Astrocyte (in vitro differentiated cells and primary cell): ENCODE data around the gene TLR5. TPM values are rescaled to one million over a fixed set of nuclear protein-coding genes. Genes with fewer than 3 reads are reported as not detected.

Experiments used
- DNase-seq: peaks from one replicate; pipeline ENCODE4 v3.0.0-alpha.2; 2010; ENCODE audit warnings: low read depth
- FAIRE-seq: peaks from 2 replicates; lab custom pipeline; 2011; peaks lifted over from hg19 to GRCh38; lab: Jason Lieb, UNC
- H2AFZ ChIP-seq: 2 replicates; pipeline ENCODE4 v1.6.0; 2012; ENCODE audit warnings: low read depth, low read length, inconsistent platforms
- H3K27ac ChIP-seq: 2 replicates; pipeline ENCODE4 v1.5.1; 2011; ENCODE audit warnings: low read depth, low read length, inconsistent platforms
- H3K27me3 ChIP-seq: 2 replicates; pipeline ENCODE4 v1.6.0; 2011; ENCODE audit warnings: low read length, inconsistent platforms; ENCODE audit not compliant: insufficient read depth
- H3K36me3 ChIP-seq: 2 replicates; pipeline ENCODE4 v1.5.1; 2011; ENCODE audit warnings: low read length, inconsistent platforms; ENCODE audit not compliant: insufficient read depth
- H3K4me1 ChIP-seq: 2 replicates; pipeline ENCODE4 v1.5.1; 2011; ENCODE audit warnings: low read length, inconsistent platforms; ENCODE audit not compliant: insufficient read depth
- H3K4me2 ChIP-seq: 2 replicates; pipeline ENCODE4 v1.6.0; 2012; ENCODE audit warnings: low read length, inconsistent platforms
- H3K4me3 ChIP-seq: 2 replicates; pipeline ENCODE4 v1.5.1; 2011; ENCODE audit warnings: low read depth, mild to moderate bottlenecking, low read length, inconsistent platforms; ENCODE audit not compliant: insufficient read depth
- H3K79me2 ChIP-seq: 2 replicates; pipeline ENCODE4 v1.6.0; 2012; ENCODE audit warnings: mild to moderate bottlenecking, low read length, inconsistent platforms; ENCODE audit not compliant: insufficient read depth
- H3K9ac ChIP-seq: 2 replicates; pipeline ENCODE4 v1.6.0; 2012; ENCODE audit warnings: mild to moderate bottlenecking, low read length, inconsistent platforms
- H3K9me3 ChIP-seq: 2 replicates; pipeline ENCODE4 v1.5.1; 2012; ENCODE audit warnings: low read depth, mild to moderate bottlenecking, low read length, inconsistent platforms; ENCODE audit not compliant: insufficient read depth
- H4K20me1 ChIP-seq: 2 replicates; pipeline ENCODE4 v1.6.0; 2012; ENCODE audit warnings: low read length, inconsistent platforms; ENCODE audit not compliant: insufficient read depth
- H3K27ac Mint-ChIP-seq: one replicate; pipeline ENCODE4 v1.8.0; 2021; ENCODE audit warnings: mild to moderate bottlenecking, mixed read lengths; ENCODE audit not compliant: unreplicated experiment
- H3K27me3 Mint-ChIP-seq: one replicate; pipeline ENCODE4 v1.8.0; 2021; ENCODE audit warnings: low read depth, mixed read lengths; ENCODE audit not compliant: unreplicated experiment
- H3K36me3 Mint-ChIP-seq: one replicate; pipeline ENCODE4 v1.8.0; 2021; ENCODE audit warnings: low read depth, mixed read lengths; ENCODE audit not compliant: unreplicated experiment
- H3K4me1 Mint-ChIP-seq: one replicate; pipeline ENCODE4 v1.8.0; 2021; ENCODE audit warnings: low read depth, mixed read lengths; ENCODE audit not compliant: unreplicated experiment
- H3K4me3 Mint-ChIP-seq: one replicate; pipeline ENCODE4 v1.8.0; 2021; ENCODE audit warnings: mild to moderate bottlenecking, moderate library complexity, mixed read lengths; ENCODE audit not compliant: unreplicated experiment
- H3K9me3 Mint-ChIP-seq: one replicate; pipeline ENCODE4 v1.8.0; 2021; ENCODE audit warnings: mild to moderate bottlenecking, mixed read lengths; ENCODE audit not compliant: unreplicated experiment
- CTCF ChIP-seq: IDR thresholded peaks from 2 replicates; pipeline ENCODE4 v1.5.1; 2011; ENCODE audit warnings: low read depth, mild to moderate bottlenecking, inconsistent platforms, low read length, moderate library complexity; ENCODE audit not compliant: insufficient read depth
- EZH2 ChIP-seq: IDR thresholded peaks from 2 replicates; pipeline ENCODE4 v1.6.1; 2012; ENCODE audit warnings: mild to moderate bottlenecking, low read length, inconsistent platforms; ENCODE audit not compliant: insufficient read depth
- total RNA-seq: library from RNA; stranded (reverse); gene quantifications from 2 replicates; pipeline ENCODE4 v1.2.1, GENCODE V29; 2021

The TLR5 gene
- total RNA-seq, 1 donor from 2014 or later: 1.1 TPM

GRCh38 chr1:223088713-223089240, 54.3 kb downstream of the TLR5 start:
- Mint-ChIP-seq H3K27ac (no peak overlapping the region), H3K36me3 (no peaks in the 10 kb centered on the region), H3K9me3 (peaks cover 2% of the 10 kb centered on the region), H3K27me3 (peaks cover 18% of the 10 kb centered on the region), H3K4me3 (no peak overlapping the region), H3K4me1 (peaks cover 9% of the 10 kb centered on the region)
- H3K27me3 ChIP-seq: peaks cover 21% of the 10 kb centered on the region
- no peak overlapping the region for H3K9ac ChIP-seq
- no peaks in the 10 kb centered on the region for H3K36me3 ChIP-seq
- TF ChIP-seq CTCF (no peak), EZH2 (no peak)
- no peaks in the 10 kb centered on the region for H3K79me2 ChIP-seq
- no peaks in the 10 kb centered on the region for H3K9me3 ChIP-seq
- no peaks in the 10 kb centered on the region for H4K20me1 ChIP-seq
- H3K4me1 ChIP-seq: no peaks in the 10 kb centered on the region
- DNase-seq: no peak
- FAIRE-seq: no peak
- no peak overlapping the region for H3K4me3 ChIP-seq
- H3K27ac ChIP-seq: no peak overlapping the region
- H3K4me2 ChIP-seq: no peak overlapping the region
- no peak overlapping the region for H2AFZ ChIP-seq

- H3K4me1 Mint-ChIP-seq: peaks cover 9% of the 10 kb centered on the region
- no peaks in the 10 kb centered on the region for H4K20me1 ChIP-seq
- DNase-seq (peak; percentile 37), FAIRE-seq (no peak)
- H3K4me2 ChIP-seq: no peak overlapping the region
- H3K79me2 ChIP-seq: no peaks in the 10 kb centered on the region
- H3K27me3 Mint-ChIP-seq: peaks cover 24% of the 10 kb centered on the region
- no peaks in the 10 kb centered on the region for H3K4me1 ChIP-seq
- no peak overlapping the region for H2AFZ ChIP-seq
- no peak overlapping the region for H3K4me3 ChIP-seq
- no peak overlapping the region for H3K27ac ChIP-seq
- H3K4me3 Mint-ChIP-seq: no peak overlapping the region
- no peak overlapping the region for H3K9ac ChIP-seq
- H3K9me3 Mint-ChIP-seq: peaks cover 2% of the 10 kb centered on the region
- H3K36me3 Mint-ChIP-seq: no peaks in the 10 kb centered on the region
- peaks cover 24% of the 10 kb centered on the region for H3K27me3 ChIP-seq
- H3K36me3 ChIP-seq: no peaks in the 10 kb centered on the region
- no peak overlapping the region for H3K27ac Mint-ChIP-seq
- no peak for TF ChIP-seq CTCF
- TF ChIP-seq EZH2: no peak
- no peaks in the 10 kb centered on the region for H3K9me3 ChIP-seq
These were observed 55.5 kb downstream of the TLR5 start for GRCh38 chr1:223087291-223088255.

- Histone ChIP-seq H3K4me3 (no peak overlapping the region), H2AFZ (no peak overlapping the region), H3K79me2 (no peaks in the 10 kb centered on the region), H3K27me3 (peaks cover 25% of the 10 kb centered on the region), H3K4me2 (no peak overlapping the region), H4K20me1 (no peaks in the 10 kb centered on the region), H3K27ac (no peak overlapping the region), H3K9me3 (no peaks in the 10 kb centered on the region), H3K4me1 (no peaks in the 10 kb centered on the region), H3K36me3 (no peaks in the 10 kb centered on the region), H3K9ac (no peak overlapping the region)
- FAIRE-seq: no peak
- DNase-seq: no peak
- no peaks in the 10 kb centered on the region for H3K36me3 Mint-ChIP-seq
- peaks cover 9% of the 10 kb centered on the region for H3K4me1 Mint-ChIP-seq
- TF ChIP-seq CTCF (no peak), EZH2 (no peak)
- no peaks in the 10 kb centered on the region for H3K9me3 Mint-ChIP-seq
- H3K4me3 Mint-ChIP-seq: no peak overlapping the region
- no peak overlapping the region for H3K27ac Mint-ChIP-seq
- peaks cover 25% of the 10 kb centered on the region for H3K27me3 Mint-ChIP-seq
These were observed 58.6 kb downstream of the TLR5 start for GRCh38 chr1:223084464-223084866.
